Measurements from ENCODE around the gene STARD13. TPM values are rescaled to one million over a fixed set of nuclear protein-coding genes. Genes with fewer than 3 reads are reported as not detected.

Gene STARD13
- total RNA-seq, 1 donor from 2014 or later = 23.6 TPM

GRCh38 chr13:33096886-33097605 lies 188.5 kb downstream of the STARD13 start:
- Mint-ChIP-seq H3K9me3 (peaks cover 13% of the 10 kb centered on the region), H3K36me3 (ENCODE audit: low read depth) (no peaks in the 10 kb centered on the region), H3K4me1 (no peaks in the 10 kb centered on the region), H3K27me3 (ENCODE audit: low read depth) (no peaks in the 10 kb centered on the region), H3K27ac (ENCODE audit: unreplicated experiment) (no peak overlapping the region), H3K4me3 (no peak overlapping the region)
- DNase-seq (ENCODE audit: low read depth, low spot score) = no peak
- no peak for TF ChIP-seq CTCF (conservative IDR thresholded peaks at IDR 0.05)

- Mint-ChIP-seq H3K27me3 (ENCODE audit: low read depth) (no peaks in the 10 kb centered on the region), H3K4me3 (no peak overlapping the region), H3K36me3 (ENCODE audit: low read depth) (no peaks in the 10 kb centered on the region), H3K27ac (ENCODE audit: unreplicated experiment) (no peak overlapping the region), H3K9me3 (peaks cover 6% of the 10 kb centered on the region), H3K4me1 (peaks cover 26% of the 10 kb centered on the region)
- DNase-seq (ENCODE audit: low read depth, low spot score) = no peak
- TF ChIP-seq CTCF (conservative IDR thresholded peaks at IDR 0.05) = no peak
Observed at GRCh38 chr13:33092073-33092987, 193.2 kb downstream of the STARD13 start.

- Mint-ChIP-seq H3K27ac (ENCODE audit: unreplicated experiment) (no peak overlapping the region), H3K4me3 (no peak overlapping the region), H3K36me3 (ENCODE audit: low read depth) (no peaks in the 10 kb centered on the region), H3K27me3 (ENCODE audit: low read depth) (no peaks in the 10 kb centered on the region), H3K4me1 (peaks cover 30% of the 10 kb centered on the region), H3K9me3 (peaks cover 6% of the 10 kb centered on the region)
- no peak for TF ChIP-seq CTCF (conservative IDR thresholded peaks at IDR 0.05)
- no peak for DNase-seq (ENCODE audit: low read depth, low spot score)
Observed at GRCh38 chr13:33091415-33091774, 194.2 kb downstream of the STARD13 start.

- H3K4me3 Mint-ChIP-seq = no peak overlapping the region
- H3K9me3 Mint-ChIP-seq = peaks cover 3% of the 10 kb centered on the region
- peaks cover 30% of the 10 kb centered on the region for H3K4me1 Mint-ChIP-seq
- no peaks in the 10 kb centered on the region for H3K36me3 Mint-ChIP-seq (ENCODE audit: low read depth)
- H3K27ac Mint-ChIP-seq (ENCODE audit: unreplicated experiment) = no peak overlapping the region
- no peaks in the 10 kb centered on the region for H3K27me3 Mint-ChIP-seq (ENCODE audit: low read depth)
- no peak for TF ChIP-seq CTCF (conservative IDR thresholded peaks at IDR 0.05)
- no peak for DNase-seq (ENCODE audit: low read depth, low spot score)
Observed at GRCh38 chr13:33090755-33091414, 194.7 kb downstream of the STARD13 start.

GRCh38 chr13:33089311-33089710 lies 196.2 kb downstream of the STARD13 start:
- DNase-seq (ENCODE audit: low read depth, low spot score) = no peak
- Mint-ChIP-seq H3K4me3 (no peak overlapping the region), H3K27ac (ENCODE audit: unreplicated experiment) (no peak overlapping the region), H3K27me3 (ENCODE audit: low read depth) (no peaks in the 10 kb centered on the region), H3K4me1 (peaks cover 30% of the 10 kb centered on the region), H3K36me3 (ENCODE audit: low read depth) (no peaks in the 10 kb centered on the region), H3K9me3 (peaks cover 3% of the 10 kb centered on the region)
- TF ChIP-seq CTCF (conservative IDR thresholded peaks at IDR 0.05) = no peak
